CD4-positive, alpha-beta T cell treated with Interleukin-15 for 1 hour (primary cell): Measurements from ENCODE around the gene FUS.
"Not testable (repeated sequence)": the region's sequence is repeated elsewhere in the genome, so short reads cannot be mapped to it uniquely, and the experiment has no call there.

Source experiments
- DNase-seq: peaks from one replicate; pipeline ENCODE4 v3.0.0-alpha.2; 2020

FUS gene

DNA sequence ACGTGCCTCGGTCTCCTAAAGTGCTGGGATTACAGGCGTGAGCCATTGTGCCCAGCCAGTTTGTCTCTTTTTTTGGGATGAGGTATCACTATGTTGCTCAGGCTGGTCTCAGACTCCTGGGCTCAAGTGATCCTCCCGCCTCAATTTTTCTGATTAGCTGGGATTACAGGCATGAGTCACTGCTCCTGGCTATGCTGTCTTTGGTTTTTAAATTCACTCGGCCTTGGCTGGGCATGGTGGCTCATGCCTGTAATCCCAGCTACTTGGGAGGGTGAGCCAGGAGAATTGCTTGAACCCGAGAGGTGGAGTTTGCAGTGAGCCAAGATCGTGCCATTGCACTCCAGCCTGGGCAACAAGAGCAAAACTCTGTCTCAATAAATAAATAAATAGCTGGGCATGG is 35.5 kb upstream of the FUS start:
- DNase-seq: not testable (repeated sequence)

DNA sequence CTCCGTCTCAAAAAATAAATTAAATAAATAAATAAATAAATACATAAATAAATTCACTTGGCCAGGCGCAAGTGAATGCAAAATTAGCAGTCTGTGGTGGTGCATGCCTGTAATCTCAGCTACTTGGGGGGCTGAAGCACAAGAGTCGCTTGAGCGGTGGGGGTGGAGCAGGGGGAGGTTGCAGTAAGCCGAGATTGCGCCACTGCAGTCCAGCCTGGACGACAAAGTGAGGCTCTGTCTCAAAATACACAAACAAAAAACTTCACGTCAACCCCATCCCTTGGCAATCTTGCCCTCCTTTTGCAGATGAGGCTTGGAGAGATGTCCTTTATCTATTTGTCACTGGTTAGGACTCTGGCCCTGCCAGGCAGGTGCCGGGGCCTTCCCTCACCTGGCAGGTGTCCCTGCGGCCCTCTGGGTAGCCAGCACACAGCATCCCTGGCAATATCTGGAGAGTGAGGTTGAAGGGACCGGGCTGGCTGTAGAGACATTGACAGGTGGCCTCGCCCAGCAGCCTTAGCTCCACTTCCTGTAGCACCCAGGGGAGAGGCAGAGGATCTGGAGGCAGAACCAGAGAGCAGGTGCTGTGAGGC is 34.4 kb upstream of the FUS start:
- DNase-seq: no peak

- DNase-seq: no peak
Measured at GRCh38 chr16:31147574-31147973, 32.4 kb upstream of the FUS start.

GRCh38 chr16:31148281-31148728 is 31.6 kb upstream of the FUS start:
- DNase-seq: no peak

DNA sequence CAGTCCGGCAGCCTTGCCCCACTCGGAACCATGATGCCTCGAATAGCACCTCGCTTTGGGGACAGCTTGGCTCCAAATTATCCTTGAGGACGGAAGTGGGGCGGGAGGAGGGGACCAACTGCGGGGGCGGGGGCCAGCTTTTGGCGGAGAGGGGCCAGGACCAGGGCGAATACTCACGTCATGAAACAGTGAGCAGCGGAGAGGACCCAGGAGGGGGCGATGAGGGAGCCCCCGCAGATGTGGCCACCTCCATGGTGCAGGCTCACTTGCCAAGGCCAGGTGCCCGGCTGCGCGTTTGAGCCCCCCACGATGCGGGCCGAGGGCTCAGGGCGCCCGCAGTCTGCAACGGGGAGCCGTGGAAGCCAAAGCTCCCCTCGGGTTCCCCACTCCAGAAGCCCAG is 31.0 kb upstream of the FUS start:
- no peak for DNase-seq

DNA sequence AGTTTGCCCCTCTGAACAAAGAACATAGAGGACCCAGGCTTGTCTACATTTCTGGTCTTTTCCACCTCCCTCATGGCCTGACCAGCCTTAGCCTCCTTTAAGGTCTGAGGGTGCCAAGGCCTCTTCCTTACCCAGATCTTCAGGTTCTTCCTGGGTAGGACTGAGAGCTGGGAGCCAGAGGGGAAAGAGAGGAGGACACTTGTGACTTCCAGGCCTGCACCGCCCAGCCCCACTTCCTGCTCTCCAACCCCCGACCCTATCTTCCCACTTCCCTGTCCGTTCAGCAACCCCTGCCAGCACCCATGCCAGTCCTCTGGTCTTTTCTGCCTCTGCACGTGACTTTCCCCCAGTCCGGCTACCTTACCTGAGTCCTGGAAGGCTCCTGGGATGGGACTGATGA is 30.6 kb upstream of the FUS start:
- no peak for DNase-seq

DNA sequence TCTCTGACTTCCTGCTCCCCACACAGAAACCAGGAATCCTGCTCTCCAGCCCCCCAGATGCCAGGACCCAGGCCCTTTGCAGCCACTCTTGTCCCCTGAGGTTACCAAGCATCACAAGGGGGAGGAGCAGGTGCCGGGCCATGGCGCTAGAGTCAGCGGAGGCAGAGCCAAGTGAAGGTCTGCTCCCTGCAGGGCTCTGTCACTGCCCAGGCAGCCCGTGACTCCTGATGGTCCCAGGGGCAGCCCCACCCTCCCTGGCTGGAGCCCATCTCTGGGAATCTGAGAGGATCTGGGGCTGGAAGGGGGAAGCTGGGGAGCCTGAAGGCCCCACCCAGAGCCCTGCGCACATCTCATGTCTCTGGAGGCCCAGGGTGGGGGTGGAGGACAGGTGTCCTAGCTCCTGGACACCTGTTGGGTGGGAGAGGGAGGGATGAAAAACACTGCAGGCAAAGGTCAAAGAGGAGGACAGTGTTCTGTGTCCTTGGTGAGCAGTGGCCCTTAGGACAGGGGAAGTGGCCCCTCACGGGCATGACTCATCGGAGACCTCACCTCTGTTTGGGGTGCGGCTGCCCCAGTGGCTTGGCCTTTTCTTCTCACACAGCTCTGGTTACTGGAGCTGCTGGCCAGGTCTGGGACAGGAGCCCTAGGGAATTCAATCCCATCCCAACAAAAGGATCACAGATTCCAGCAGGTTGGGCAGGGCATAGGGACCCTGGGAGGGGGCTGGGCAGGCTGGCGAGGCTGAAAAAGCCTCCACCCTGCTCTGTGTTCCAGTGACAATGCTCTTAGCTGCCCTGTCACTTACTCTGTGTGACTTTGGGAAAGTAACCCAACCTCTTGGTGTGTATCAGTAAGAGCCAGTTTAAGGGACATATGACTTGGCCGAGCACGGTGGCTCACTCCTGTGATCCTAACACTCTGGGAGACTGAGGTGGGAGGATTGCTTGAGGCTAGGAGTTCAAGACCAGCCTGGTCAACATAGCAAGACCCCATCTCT is 29.7 kb upstream of the FUS start, which contains the start of gene PRSS36:
TSS of gene PRSS36 (minus strand) at position 173 of the 997 bp plus-strand sequence. CDS start at position 142, 31 bp downstream.
- no peak for DNase-seq

DNA sequence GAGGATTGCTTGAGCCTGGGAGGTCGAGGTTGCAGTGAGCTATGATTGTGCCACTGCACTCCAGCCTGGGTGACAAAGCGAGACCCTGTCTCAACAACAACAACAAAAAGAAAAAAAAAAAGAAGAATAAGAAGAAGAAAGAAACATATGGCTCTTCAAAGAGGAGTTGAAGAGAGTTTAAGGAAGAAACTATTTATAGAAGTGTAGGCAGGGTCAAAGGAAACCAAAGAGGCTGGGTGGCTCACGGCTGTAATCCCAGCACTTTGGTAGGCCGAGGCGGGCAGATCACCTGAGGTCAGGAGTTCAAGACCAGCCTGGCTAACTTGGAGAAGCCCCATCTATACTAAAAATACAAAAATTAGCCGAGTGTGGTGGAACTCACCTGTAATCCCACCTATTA is 29.0 kb upstream of the FUS start:
- not testable (repeated sequence) for DNase-seq

DNA sequence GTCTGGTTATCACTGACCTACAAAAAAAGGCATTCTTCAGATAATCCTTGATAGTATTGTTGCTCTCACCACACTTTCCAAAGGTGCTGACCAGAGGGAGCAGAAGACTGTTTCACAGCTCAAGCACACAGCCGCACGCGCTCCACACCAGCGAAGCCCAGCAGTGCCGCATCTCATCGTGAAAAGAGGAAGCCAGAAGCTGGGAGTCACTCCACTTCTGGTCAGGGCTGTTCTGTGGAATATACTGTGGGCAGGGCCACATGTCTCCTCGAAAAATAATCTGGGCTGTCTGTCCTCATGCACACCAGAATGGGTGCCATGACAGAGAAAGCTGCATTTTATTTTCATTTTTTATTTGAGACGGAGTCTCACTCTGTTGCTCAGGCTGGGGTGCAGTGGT is 22.8 kb upstream of the FUS start:
- DNase-seq: peak; percentile 32

- no peak for DNase-seq
Measured at GRCh38 chr16:31167315-31167714, 12.6 kb upstream of the FUS start.

- no peak for DNase-seq
Measured at GRCh38 chr16:31168848-31169247, 11.1 kb upstream of the FUS start.

GRCh38 chr16:31170048-31170447 is 9.9 kb upstream of the FUS start:
- DNase-seq: not testable (repeated sequence)

DNA sequence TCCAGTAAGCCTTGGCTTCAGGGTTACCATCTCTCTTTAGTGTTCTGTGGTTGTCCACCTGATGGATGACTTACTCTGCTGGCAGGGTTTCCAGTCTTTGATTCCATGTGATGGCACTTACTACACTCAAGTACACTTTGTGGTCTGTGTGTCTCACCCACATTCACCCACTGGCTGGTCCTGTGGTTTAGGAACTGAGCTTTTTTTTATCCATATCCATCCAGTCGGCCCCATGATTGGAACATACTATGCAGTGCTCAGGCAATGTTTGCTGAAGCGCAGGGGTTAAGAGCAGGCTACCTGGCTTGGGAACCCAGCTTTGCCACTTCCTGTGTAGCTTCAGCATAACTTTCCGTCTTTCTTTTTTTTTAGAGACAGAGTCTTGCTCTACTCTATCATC is 2.8 kb upstream of the FUS start:
- DNase-seq: peak; percentile 23

- no peak for DNase-seq
Measured at GRCh38 chr16:31179219-31179746, 656 bp upstream of the FUS start.

DNA sequence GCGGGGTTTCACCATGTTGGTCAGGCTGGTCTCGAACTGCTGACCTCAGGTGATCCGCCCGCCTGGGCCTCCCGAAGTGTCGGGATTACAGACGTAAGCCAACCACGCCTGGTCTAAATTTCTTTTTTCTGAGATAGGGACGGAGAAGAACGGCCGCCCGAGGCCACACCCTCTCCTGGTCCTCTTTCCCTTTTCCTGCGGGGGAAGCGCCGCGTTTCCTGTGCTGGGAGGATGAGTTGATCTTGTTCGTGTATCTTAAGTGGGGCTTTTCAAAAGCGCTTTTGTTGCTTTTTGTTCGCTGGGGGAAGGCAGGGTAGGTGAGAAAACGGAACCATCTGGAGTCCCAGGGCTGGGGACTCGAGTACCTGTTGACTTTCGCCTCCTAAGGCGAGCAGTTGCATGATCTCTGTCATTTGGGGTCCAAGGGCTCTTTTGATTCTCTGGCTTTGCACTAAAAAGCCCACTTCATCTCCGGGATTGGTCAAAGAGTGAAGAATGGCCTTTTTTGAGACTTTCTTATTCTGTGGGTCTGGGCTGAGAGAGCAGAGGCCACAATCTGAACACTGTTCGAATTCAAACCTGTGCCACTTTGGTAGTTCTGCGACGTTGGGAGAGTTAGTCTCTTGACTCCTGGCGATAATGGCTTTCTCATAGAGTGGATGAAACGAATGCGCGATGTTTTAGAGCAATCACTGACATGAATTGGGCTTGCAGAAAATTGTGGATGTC is 1.3 kb downstream of the FUS start:
- peak; percentile 24 for DNase-seq

- DNase-seq: no peak
Measured at GRCh38 chr16:31182391-31182790, 2.5 kb downstream of the FUS start.

DNA sequence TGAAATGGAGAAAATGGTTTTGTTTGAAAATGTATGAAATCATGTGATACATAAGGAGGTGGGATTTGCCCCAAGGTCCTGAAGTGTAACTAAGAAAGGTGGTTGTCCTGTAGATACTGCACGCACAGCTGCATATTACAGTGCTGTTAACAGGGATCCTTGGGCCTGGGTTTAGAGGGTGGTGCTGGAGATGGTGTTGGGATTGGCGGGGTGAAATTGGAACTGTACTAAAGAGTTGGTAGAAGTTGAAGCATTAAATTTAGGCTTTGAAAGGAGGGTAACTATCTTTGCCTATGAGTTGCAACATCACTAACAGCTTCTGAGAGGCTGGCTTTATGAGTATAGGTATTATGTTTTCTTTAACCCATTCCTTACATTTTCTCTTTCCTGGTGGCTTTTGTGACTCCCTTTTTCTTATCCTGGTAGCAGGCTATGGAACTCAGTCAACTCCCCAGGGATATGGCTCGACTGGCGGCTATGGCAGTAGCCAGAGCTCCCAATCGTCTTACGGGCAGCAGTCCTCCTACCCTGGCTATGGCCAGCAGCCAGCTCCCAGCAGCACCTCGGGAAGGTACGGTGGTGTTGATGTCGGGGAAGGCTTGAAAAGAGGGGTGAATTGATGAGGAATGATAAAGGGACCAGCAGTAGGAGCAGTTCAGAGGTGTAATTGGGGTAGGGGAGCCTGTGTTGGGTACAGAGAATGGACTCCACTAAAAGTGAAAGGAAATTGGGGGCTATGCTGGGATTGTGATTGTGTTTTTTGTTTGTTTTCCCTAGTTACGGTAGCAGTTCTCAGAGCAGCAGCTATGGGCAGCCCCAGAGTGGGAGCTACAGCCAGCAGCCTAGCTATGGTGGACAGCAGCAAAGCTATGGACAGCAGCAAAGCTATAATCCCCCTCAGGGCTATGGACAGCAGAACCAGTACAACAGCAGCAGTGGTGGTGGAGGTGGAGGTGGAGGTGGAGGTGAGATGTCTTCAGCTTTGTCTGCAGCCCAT is 3.8 kb downstream of the FUS start:
- DNase-seq: no peak

DNA sequence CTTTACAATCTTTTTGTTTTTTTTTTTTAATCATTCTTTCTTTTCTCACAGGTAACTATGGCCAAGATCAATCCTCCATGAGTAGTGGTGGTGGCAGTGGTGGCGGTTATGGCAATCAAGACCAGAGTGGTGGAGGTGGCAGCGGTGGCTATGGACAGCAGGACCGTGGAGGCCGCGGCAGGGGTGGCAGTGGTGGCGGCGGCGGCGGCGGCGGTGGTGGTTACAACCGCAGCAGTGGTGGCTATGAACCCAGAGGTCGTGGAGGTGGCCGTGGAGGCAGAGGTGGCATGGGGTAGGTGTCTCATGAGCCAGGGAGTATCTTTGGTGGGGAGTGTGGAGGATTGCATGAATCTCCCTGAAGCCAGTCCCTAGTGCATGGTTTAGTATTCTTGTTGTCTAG is 4.9 kb downstream of the FUS start:
- no peak for DNase-seq

DNA sequence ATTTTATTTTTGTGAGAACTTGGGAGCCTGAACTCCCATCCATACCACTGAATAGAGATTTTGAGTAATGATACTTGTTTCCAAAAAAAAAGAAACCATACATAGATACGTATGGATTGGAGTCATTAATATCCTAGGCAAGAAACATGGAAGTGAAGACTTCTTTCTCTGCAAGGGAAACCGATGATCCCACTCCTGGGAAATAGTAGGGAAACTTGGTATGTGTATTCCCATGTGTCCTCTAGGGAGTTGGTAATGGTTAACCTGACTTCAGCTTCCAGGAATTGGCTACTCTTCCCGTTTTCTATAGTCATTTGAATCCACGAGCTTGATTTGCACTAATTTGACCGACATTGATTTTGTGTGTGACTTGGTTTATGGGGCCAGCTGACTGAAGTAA is 5.4 kb downstream of the FUS start:
- no peak for DNase-seq

- no peak for DNase-seq
Measured at GRCh38 chr16:31186176-31186575, 6.2 kb downstream of the FUS start.

GRCh38 chr16:31186930-31187807 is 7.2 kb downstream of the FUS start:
- no peak for DNase-seq
